ENCODE results near the gene CPTP.
A peak's percentile ranks its signal among the peaks of the same experiment; 100 is the strongest.

CPTP gene

DNA sequence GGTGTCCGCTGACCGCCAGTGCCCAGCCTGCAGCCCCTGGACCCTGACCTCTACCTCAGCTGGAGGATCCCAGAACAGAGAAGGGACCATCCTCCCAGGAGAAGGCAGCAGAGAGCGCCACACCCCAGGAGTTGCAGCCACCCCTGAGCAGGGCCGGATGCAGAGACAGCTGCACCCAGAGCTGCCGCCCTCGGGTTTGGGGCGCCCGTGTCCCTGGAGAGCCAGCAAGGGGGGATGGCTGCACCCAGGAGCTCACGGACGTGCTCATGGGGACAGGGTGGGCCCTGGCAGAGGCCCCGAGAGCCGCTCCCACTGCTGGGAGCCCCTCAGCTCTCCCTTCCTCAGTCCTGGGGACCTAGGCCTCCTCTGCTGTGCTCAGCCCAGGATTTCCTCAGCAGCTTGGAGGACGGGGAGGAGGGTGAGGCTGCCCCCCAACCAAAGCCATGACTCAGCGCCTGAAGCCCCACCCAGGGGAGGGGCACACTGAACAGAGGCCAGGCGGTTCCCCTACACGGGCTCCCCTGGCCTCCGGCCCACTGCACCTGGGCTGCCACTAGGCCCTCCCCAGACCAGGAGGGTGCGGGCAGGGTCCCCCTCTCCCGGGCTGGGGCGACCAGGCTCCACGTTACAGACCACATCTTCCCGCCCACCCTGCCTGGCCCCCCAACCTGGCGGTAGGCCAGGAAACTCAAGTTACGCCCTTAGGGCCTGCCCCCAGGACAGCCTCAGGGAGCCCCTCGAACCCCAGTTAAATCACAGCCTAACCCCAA is 19.1 kb upstream of the CPTP start:
- no peaks in the 10 kb centered on the region for H3K9me3 ChIP-seq (ENCODE audit: low read length)
- peaks cover 43% of the 10 kb centered on the region for H3K4me1 ChIP-seq (ENCODE audit: insufficient read depth, low read length)
- peak overlapping the region; percentile 70 for H3K4me3 ChIP-seq (ENCODE audit: low read length)
- H2AFZ ChIP-seq (ENCODE audit: low read depth, low read length): no peak overlapping the region
- peaks cover 8% of the 10 kb centered on the region for H3K36me3 ChIP-seq (ENCODE audit: insufficient read depth, low read length)
- no peaks in the 10 kb centered on the region for H3K27me3 ChIP-seq (ENCODE audit: insufficient read depth, low read length)

DNA sequence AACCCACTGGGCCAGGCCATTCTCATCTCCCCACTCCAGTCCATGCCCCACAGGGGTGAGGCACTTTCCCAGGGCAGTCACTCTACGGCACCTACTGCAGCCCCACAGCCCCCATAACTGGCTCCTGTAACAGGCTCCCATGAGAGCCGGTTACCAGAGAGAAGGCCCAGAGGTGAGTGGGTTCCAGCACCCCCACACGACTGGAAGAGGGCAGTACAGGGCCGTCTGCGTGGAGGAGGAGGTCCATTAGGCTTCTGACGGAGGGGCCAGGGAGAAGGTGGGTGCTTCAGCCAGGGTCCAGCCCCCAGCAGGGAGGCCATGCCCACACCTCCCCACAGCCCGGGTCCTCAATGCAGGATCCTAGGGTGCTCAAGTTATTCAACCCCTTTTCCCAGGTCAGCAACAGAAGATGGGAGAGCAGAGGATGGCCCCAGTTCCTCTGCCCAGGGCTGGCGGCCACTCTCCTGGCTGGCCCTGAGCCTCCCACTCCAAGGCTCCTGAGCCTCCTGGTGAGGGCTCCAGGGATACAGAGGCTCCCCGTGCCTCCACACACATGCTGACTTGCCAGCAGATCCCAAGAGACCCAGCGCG is 18.4 kb upstream of the CPTP start:
- no peaks in the 10 kb centered on the region for H3K9me3 ChIP-seq (ENCODE audit: low read length)
- H2AFZ ChIP-seq (ENCODE audit: low read depth, low read length): no peak overlapping the region
- peaks cover 15% of the 10 kb centered on the region for H3K36me3 ChIP-seq (ENCODE audit: insufficient read depth, low read length)
- peak overlapping the region; percentile 70 for H3K4me3 ChIP-seq (ENCODE audit: low read length)
- H3K27me3 ChIP-seq (ENCODE audit: insufficient read depth, low read length): no peaks in the 10 kb centered on the region
- peaks cover 43% of the 10 kb centered on the region for H3K4me1 ChIP-seq (ENCODE audit: insufficient read depth, low read length)

DNA sequence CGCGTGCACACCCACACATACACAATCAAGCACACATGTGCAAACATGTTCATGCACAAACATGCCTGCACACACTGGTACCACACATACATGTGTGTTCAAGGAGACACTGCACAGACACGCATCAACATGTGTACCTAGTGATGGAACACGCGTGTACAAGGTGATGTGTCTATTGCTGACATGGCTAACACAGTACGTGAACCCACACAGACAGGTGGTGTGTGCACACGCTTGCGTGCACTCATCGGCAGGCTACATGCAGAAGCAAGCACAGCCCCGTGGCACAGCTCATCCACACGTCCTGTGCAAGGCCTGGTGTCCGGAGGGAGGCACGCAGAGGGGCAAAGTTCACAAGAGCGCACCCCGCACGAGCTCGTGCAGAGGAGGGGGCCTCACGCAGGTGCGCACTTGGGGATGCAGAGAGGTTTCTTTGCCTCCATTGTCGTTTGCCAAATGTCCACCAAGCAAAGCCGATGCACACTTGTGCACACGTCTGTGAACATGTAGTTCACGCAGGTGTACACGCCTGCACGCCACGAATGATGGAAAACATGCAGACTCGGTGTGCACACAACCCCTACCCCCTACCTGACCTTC is 17.8 kb upstream of the CPTP start:
- Histone ChIP-seq H3K27me3 (ENCODE audit: insufficient read depth, low read length) (no peaks in the 10 kb centered on the region), H2AFZ (ENCODE audit: low read depth, low read length) (no peak overlapping the region), H3K4me3 (ENCODE audit: low read length) (peak overlapping the region; percentile 70), H3K36me3 (ENCODE audit: insufficient read depth, low read length) (peaks cover 21% of the 10 kb centered on the region), H3K4me1 (ENCODE audit: insufficient read depth, low read length) (peaks cover 43% of the 10 kb centered on the region), H3K9me3 (ENCODE audit: low read length) (no peaks in the 10 kb centered on the region)

DNA sequence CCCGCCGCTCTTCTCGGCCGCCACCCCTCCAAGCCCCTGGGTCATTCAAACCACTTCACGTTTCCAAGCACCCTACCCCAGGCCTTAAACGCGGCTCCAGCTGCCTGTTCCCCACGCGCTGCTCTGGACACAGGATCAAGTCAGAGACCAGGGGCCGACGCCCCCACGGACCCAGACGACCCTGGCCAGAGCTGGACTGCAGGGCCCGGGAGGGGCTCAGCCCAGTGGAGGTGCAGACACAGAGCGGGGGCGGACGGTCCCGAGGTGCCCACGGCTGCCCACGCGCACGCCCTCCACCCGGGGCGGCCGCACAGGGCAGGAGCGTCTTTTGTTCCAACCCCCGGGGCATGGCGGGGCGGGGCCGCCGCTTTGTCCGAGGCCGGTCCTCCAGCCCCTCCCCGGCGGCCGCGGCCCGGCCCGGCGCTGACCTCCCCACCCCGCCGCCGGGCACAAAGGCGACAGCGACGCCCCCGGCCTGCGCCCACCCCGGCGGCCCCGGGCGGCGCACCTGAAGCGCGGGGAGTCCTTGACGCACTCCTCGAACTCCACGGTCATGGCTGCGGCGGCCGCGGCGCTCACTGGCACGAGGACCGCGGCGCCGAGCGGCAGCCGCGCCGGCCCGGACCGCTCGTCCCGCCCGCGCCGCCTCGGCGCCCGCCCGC is 17.2 kb upstream of the CPTP start:
- H3K4me3 ChIP-seq (ENCODE audit: low read length): peak overlapping the region; percentile 70
- peaks cover 26% of the 10 kb centered on the region for H3K36me3 ChIP-seq (ENCODE audit: insufficient read depth, low read length)
- H2AFZ ChIP-seq (ENCODE audit: low read depth, low read length): no peak overlapping the region

DNA sequence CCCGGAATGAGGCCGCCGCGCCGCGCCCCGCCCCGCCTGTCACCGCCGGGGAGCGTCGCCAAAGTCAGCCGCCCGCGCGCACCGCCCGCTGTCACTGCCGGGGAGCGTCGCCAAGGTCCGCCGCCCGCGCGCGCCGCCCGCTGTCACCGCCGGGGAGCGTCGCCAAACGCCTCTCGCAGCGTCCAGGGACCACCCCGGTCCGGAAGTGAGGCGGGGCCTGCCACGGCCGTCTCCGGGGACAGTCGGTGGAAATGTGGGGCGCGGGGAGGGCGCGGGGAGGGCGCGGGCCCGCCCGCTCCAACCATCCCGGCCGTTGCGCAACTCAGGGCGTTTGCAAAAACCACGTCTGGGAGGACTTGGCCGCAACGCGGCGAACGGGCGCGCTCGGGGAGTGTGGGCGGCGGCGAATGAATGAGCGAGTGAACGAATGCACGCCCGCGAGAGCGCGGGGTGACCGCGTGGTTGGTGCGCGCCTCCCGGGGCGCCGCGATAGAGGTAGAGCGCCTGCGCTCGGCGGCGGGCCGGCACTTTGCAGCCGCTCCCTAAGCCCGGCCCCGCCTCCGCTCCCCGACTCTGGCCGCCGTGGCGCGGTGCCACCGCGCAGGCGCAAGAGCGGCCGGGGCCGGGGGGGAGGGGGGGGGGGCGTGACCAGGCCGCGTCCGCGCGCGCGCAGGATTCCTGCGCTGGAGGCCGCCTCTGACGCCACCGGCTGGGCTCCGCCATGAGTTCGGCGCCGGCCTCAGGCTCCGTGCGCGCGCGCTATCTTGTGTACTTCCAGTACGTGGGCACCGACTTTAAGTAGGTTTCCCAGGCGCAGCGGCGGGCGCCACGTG is 16.5 kb upstream of the CPTP start, which contains the start of the genes ACAP3 and PUSL1:
Gene ACAP3 (minus strand): TSS at position 8 of the 833 bp plus-strand sequence. CDS start 115 bp downstream, outside the sequence.
Gene PUSL1 (plus strand): TSS at position 675 of the 833 bp plus-strand sequence. CDS start 47 bp downstream, at position 722.
- H3K4me3 ChIP-seq (ENCODE audit: low read length): peak within 1 kb of the TSS; percentile 73
- peaks cover 34% of the 10 kb centered on the region for H3K36me3 ChIP-seq (ENCODE audit: insufficient read depth, low read length)
- no peaks in the 10 kb centered on the region for H3K9me3 ChIP-seq (ENCODE audit: low read length)
- H3K4me1 ChIP-seq (ENCODE audit: insufficient read depth, low read length): peaks cover 43% of the 10 kb centered on the region
- peak within 1 kb of the TSS; percentile 86 for H2AFZ ChIP-seq (ENCODE audit: low read depth, low read length)
- no peaks in the 10 kb centered on the region for H3K27me3 ChIP-seq (ENCODE audit: insufficient read depth, low read length)

More for the DNA sequence above, 17.2 kb upstream of the CPTP start:
- no peaks in the 10 kb centered on the region for H3K9me3 ChIP-seq (ENCODE audit: low read length)
- no peaks in the 10 kb centered on the region for H3K27me3 ChIP-seq (ENCODE audit: insufficient read depth, low read length)
- peaks cover 43% of the 10 kb centered on the region for H3K4me1 ChIP-seq (ENCODE audit: insufficient read depth, low read length)

DNA sequence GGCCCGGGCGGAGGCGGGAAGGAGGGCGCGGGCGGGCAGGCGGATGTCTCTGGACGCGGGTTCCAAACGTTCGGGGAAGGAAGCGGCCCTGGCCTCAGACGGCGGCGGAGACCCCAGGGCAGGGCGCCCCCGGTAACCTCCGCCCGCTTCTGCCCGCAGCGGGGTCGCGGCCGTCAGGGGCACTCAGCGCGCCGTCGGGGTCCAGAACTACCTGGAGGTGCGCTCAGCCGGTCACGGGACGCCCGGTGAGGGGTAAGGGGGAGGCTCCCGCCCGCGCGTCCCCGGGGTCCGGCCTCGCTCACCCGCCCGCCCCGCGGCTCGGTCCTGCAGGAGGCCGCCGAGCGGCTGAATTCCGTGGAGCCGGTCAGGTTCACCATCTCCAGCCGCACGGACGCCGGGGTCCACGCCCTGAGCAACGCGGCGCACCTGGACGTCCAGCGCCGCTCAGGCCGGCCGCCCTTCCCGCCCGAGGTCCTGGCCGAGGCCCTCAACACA is 15.8 kb upstream of the CPTP start:
- no peak overlapping the region for H2AFZ ChIP-seq (ENCODE audit: low read depth, low read length)
- H3K36me3 ChIP-seq (ENCODE audit: insufficient read depth, low read length): peaks cover 40% of the 10 kb centered on the region
- peaks cover 40% of the 10 kb centered on the region for H3K4me1 ChIP-seq (ENCODE audit: insufficient read depth, low read length)
- no peaks in the 10 kb centered on the region for H3K27me3 ChIP-seq (ENCODE audit: insufficient read depth, low read length)
- H3K9me3 ChIP-seq (ENCODE audit: low read length): no peaks in the 10 kb centered on the region
- H3K4me3 ChIP-seq (ENCODE audit: low read length): peak overlapping the region; percentile 65

DNA sequence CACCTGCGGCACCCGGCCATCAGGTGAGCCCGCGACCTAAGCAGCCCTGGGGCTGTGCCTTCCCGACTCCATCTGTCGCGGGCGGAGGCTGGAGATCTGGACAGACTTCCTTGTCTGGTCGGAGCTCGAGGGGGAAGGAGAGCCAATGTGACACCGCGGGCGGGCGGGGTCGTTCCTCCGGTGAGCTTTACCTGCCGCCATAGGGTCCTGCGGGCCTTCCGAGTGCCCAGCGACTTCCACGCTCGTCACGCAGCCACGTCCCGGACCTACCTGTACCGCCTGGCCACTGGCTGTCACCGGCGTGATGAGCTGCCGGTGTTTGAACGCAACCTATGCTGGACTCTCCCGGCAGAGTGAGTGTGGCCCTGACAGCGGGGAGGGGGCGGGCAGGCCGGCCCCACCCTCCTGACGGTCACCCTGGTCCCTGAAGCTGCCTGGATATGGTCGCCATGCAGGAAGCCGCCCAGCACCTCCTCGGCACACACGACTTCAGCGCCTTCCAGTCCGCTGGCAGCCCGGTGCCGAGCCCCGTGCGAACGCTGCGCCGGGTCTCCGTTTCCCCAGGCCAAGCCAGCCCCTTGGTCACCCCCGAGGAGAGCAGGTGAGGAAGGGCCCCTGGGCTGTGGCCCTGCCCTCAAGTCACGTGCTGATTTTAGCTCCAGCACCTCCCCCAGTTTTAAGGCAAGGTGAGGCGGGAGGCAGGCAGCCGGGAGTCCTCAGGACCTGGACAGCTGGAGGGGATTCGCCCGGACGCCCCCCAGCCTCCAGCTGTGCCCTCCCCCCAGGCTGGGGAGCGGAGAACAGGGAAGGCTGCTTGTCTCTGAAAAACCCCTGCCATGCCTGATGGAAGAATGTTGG is 15.1 kb upstream of the CPTP start:
- Histone ChIP-seq H3K4me1 (ENCODE audit: insufficient read depth, low read length) (peaks cover 35% of the 10 kb centered on the region), H2AFZ (ENCODE audit: low read depth, low read length) (no peak overlapping the region), H3K27me3 (ENCODE audit: insufficient read depth, low read length) (no peaks in the 10 kb centered on the region), H3K4me3 (ENCODE audit: low read length) (peak overlapping the region; percentile 65), H3K9me3 (ENCODE audit: low read length) (no peaks in the 10 kb centered on the region), H3K36me3 (ENCODE audit: insufficient read depth, low read length) (peaks cover 47% of the 10 kb centered on the region)

DNA sequence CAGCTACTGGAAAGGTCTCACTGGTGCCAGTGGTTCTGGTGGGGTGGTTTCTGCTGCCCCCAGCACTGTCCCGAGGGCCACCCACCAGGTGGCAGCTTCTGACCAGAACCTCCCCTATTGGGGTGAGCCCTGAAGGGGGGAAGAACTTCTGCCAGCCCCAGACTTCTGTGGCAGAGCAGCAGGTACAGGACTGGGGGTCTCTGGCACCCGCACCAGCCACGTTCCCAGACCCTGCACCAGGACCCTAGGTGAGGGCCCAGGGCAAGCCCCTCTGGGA is 14.6 kb upstream of the CPTP start:
- peaks cover 51% of the 10 kb centered on the region for H3K36me3 ChIP-seq (ENCODE audit: insufficient read depth, low read length)
- no peak overlapping the region for H2AFZ ChIP-seq (ENCODE audit: low read depth, low read length)
- H3K4me1 ChIP-seq (ENCODE audit: insufficient read depth, low read length): peaks cover 30% of the 10 kb centered on the region
- no peaks in the 10 kb centered on the region for H3K9me3 ChIP-seq (ENCODE audit: low read length)
- no peaks in the 10 kb centered on the region for H3K27me3 ChIP-seq (ENCODE audit: insufficient read depth, low read length)
- no peak overlapping the region for H3K4me3 ChIP-seq (ENCODE audit: low read length)

DNA sequence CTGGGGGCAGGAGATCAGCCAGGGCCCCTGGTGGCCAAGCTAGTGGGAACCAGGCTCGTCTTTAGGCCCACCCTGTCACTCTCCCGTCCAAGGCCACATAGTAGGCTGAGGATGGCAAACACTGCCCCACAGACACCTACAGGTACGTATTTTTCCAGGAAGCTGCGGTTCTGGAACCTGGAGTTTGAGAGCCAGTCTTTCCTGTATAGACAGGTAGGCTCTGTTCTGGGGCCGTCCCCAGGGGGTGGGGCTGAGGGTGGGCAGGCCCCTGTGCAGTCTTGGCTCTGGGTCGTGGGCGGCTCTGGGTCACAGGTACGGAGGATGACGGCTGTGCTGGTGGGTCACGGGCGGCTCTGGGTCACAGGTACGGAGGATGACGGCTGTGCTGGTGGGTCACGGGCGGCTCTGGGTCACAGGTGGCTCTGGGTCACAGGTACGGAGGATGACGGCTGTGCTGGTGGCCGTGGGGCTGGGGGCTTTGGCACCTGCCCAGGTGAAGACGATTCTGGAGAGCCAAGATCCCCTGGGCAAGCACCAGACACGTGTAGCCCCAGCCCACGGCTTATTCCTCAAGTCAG is 14.0 kb upstream of the CPTP start:
- Histone ChIP-seq H3K36me3 (ENCODE audit: insufficient read depth, low read length) (peaks cover 56% of the 10 kb centered on the region), H3K27me3 (ENCODE audit: insufficient read depth, low read length) (no peaks in the 10 kb centered on the region), H3K4me3 (ENCODE audit: low read length) (no peak overlapping the region), H3K9me3 (ENCODE audit: low read length) (no peaks in the 10 kb centered on the region), H3K4me1 (ENCODE audit: insufficient read depth, low read length) (peaks cover 25% of the 10 kb centered on the region), H2AFZ (ENCODE audit: low read depth, low read length) (no peak overlapping the region)

DNA sequence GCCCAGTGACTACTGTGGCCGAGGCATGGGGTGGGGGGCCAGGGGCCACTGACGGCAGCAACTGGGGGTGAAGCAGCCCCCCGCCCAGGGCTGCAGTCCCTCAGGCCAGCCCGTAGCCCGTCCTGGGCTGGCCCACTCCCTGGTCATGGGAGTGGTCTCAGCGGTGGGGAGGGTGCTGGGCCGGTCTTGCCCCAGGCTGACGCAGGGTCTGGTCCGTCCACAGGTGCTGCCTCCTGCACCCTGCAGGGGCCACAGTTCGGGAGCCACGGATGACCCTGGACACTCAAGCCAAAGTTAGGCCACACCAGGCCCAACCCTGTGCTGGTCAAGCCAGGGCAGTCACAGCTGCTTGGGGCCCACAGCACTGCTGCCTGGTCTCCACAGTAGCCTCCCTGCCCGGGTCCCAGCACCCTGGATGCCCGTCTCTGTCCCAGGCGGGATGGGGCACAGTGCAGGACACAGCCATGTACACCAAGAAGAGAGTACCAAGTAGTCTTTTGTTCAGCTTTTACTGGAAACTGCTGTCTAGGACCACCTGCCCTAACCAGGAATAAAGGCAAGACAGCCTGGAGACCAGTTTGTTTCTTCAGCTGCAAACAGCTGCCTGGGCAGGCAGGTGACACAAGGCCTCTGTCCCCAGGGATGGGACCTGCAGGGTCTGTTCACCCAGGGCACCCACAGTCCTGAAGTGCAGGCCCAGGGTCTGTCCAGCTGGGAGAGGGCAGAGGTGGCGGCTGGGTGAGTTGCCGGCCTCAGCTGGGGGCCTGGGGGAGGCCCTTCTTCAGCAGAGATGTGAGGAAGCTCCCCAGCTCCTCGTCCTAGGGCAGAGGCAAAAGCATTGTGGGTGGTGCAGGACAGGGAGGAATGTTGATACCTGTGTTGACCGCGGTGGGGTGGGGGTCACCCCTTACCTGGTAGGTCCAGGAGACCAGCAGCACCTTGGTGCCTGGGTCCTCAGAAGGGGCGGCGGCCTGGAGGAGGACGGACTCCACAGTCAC is 13.2 kb upstream of the CPTP start:
- H2AFZ ChIP-seq (ENCODE audit: low read depth, low read length): no peak overlapping the region
- H3K27me3 ChIP-seq (ENCODE audit: insufficient read depth, low read length): no peaks in the 10 kb centered on the region
- peaks cover 56% of the 10 kb centered on the region for H3K36me3 ChIP-seq (ENCODE audit: insufficient read depth, low read length)

More for the DNA sequence above, 13.2 kb upstream of the CPTP start:
- Histone ChIP-seq H3K4me3 (ENCODE audit: low read length) (no peak overlapping the region), H3K4me1 (ENCODE audit: insufficient read depth, low read length) (peaks cover 16% of the 10 kb centered on the region), H3K9me3 (ENCODE audit: low read length) (no peaks in the 10 kb centered on the region)
